GM21367 (cell line): Measurements from ENCODE around the gene NLRC5.
"Not testable (repeated sequence)": the region's sequence is repeated elsewhere in the genome, so short reads cannot be mapped to it uniquely, and the experiment has no call there.

ENCODE experiments used
- ATAC-seq: cut with Tn5 transposase; IDR thresholded peaks from one replicate; pipeline ENCODE4 v1.9.1; 2021; ENCODE audit not compliant: unreplicated experiment

NLRC5 gene

DNA sequence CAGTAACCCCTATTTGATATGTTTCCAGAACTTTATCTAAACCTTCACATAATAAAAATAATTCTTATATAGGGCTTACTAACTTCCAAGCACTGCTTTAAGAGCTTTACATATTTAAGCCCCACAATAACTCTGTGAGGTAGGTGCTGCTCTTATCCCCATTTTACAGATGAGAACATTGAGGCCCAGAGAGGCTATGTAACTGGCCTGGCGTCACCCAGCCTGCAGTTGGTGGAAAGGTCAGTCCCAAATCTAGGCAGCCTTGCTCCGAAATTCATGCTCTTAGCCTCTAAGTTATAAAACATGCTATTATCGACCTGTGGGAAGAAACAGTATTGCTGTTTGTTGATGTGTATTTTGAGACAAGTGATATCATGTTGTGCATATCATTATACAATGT lies 9.0 kb downstream of the NLRC5 start:
- no peak for ATAC-seq

DNA sequence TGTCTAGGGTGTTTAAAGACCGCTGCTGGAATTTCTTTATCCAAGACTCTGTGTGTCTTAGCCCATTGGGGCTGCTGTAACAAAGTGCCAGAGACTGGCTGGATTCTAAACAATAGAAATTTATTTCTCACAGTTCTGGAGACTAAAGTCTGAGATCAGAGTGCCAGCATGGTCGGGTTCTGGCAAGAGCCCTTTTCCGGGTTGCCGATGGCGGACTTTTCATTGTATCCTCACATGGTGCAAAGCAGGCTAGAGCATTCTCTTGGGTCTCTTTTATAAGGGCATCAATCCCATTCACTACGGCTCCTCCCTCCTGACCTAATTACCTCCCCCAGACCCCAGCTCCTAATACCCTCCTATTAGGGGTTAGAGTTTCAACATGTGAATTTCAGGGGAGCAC lies 9.5 kb downstream of the NLRC5 start:
- ATAC-seq: no peak

DNA sequence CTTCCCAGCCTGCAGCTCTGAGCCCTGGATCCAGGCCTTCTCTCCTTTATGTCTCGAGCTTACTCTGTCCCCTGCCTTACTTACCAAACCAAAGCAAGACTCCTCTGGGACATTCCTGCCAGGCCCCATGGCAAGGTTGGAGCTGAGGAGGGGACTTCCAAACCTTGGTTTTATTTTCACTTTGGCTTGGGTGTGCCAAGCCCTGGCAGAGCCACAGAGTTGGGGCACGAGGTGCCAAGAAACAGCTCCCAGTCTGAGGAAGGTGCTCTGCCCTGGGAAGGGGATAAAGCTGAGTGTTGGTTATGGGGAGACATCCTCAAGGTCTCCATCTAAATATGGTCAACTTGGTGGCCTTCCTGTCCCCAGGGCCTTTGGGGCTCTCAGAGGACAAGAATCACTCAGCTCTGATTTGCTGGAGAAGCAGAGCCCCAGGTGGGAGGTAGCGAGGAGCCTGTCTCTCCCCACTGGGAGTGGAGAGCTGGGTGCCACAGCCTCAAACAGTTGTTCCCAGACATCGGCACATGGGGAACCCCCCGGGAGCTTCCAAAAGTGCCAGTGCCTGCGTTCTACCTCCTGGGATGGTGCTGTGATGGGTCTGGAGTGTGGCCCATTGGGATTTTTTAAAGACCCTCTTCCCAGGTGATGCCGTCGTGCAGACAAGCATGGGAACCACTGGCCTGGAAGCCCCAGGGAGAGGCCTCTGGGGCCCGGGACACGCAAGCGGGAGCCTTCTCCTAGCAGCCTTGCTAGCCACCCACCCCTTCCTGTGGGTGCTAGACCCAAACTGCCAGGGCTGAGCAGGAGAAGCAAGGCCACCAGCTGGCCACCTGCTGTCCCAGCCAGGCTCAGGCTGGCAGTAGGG lies 10.3 kb downstream of the NLRC5 start:
- no peak for ATAC-seq

DNA sequence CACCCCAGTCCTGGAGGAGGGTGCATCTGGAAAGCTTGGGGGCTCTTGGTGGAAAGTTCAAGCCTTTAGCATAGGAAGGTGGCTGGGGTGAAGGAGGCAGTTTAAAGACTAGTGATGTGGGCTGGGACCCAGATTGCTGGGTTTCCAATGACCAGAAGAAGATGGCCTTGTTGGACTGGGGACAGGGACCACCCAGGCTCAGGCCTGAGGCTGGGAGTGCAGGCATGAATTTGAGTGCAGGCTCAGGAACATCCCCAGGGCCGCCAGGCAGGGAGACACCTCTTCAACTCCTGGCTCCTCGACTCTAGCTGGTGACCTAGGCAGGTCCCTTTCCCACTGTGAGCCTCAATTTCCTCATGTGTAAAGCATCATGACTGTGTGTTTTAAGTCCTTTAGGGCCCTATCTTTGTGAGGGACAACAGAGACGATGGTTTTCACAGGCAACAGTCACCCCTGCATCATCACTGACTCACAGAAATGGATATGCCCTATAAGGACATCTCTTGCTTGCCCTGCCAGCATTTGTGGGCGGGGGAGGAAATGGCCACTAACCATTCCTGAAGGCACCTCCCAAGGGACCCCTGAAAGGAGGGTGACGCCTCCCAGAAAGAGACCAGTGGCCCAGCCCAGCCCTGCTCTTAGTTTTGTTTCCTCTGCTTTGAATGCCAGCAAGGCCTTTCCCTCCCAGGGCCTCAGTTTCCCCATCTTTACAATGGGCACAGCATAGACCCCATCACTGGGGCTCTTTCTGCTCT lies 11.1 kb downstream of the NLRC5 start:
- no peak for ATAC-seq

DNA sequence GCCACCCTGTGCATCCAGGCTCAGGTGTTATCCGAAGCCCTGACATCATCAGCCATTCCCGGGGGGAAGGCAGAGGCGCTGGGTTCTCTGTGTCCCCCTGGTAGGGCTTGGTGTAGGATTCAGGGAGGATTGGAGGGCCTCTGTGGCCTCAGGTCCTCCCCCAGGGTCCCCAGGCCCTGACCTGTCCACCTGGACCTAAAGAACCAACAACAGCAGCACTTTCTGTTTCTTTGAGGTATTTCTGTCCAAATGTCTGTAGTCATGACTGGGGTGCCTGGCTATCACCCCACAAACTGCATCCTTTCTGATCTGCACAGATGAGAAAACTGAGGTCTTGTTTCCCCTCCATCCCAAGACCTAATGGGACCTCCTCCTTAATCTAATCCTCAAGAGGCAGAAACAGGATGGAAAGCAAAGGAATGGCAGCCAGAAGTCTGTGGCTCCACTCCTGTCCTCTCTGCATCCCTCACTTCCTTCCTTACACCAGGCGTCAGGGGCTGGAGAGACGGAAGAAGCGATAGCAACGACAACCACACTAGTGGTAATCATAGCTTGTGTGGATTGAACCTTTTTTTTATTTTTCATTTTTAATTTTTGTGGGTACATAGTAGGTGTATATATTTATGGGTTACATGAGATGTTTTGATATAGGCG lies 11.8 kb downstream of the NLRC5 start:
- ATAC-seq: no peak

DNA sequence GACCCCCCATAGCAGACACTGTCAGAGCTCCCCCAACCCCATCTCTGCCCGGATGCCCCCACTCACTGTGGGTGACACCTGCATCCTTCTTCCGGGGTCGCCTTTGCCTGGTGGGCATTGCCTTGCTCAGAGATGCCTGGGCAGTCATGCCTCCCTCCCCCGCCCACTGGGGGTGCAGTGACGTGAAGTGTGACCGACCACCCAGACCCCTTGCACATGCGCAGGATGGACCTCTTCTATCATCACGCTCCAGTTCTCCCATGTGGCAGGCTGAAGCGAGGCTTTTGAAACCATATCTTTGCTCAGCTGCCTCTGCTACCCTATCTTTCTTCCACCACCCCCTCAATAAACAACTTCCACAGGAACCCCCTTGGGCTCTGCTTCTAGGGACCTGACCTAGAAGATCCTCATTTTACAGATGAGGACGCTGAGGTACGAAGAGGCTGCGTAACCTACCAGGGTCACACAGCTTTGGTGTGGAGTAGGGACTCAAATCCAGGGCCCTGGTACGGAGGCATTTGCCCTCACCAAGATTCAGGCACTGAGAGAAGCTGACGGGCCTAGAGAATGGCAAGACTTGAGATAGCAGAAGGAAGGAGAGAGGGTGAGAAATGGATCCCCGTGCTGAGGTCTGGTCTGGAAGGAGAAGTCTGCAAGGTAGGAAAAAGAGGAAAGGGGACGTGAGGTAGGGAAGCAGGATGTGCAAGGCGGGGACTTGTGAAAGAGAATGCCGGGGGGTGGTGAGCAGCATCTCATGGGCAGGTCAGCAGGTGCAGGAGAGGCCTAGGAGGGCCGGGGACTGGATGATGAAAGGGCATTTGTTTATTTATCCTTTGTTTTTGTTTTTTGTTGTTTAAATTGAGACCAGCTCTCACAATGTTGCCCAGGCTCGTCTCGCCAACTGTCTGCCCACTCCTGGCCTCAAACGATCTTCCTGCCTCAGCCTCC lies 14.4 kb downstream of the NLRC5 start:
- ATAC-seq: no peak

DNA sequence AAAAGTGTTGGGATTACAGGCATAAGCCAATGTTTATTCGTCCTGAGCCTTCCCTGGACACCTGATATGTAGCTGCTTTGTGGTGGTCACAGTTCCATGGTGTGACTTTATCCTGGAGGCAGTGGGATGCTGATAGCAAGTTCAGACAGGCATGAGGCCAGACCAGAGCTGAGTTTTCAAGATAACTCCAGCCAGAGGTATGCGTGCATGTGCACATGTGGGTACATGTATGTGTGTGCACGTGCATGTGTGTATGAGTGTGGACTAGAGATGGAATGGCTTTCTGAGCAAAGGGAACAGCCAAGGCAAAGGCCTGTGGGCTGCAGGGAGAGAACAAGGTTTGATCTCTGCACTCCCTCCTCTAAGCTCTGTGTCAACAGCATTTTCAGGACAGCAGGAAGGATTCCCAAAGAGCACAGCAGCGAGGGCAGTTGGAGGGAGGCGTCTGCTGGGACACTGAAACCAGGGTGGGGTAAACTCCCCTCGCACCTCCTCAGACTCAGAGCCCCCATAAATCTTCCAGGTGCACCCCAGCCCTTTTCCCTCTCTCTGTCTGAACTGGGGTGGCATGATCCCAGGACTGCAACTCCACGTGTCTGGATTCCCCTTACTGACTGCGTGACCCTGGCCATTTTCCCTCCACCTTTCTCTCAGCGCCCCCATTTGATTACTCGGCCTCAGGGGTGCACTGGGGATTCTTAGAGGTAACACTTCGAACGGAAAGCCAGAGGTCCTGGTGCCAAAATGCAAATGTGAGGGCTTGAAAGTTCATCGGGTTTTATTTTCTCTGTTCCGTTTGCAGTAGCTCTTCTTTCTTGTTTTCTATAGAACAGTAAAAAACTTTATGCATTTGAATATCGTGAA lies 15.3 kb downstream of the NLRC5 start:
- ATAC-seq: no peak

DNA sequence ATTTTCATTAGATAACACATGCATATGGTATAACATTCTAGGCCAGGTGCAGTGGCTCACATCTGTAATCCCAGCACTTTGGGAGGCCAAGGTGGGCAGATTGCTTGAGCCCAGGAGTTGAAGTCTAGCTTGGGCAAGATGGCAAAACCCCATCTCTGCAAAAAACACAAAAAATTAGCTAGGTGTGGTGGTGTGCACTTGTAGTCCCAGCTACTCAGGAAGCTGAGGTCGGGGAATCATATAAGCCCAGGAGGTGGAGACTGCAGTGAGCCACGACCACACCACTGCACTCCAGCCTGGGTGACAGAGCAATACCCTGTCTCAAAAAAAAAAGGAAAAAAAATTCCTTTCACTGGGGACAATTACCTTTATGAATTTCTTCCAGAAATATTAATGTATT lies 16.2 kb downstream of the NLRC5 start:
- ATAC-seq: not testable (repeated sequence)

DNA sequence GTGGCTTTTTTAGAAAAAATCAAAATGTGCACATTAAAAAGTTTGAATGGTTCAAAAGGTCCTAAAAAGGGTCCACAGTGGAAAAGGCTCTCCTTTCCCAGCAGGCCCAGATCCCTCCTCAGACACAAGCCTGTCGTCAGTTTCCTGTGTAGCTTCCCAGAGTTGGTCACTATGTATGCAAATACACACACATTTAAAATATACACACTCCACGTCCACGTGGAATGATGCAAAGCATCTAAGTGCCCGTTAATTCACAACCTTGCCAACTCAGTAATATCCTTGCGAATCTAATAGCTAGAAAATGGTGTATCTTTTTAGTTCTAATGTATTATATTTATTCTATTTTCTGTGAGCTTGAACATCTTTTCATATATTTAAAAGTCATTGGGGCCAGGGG lies 17.7 kb downstream of the NLRC5 start:
- ATAC-seq: no peak

DNA sequence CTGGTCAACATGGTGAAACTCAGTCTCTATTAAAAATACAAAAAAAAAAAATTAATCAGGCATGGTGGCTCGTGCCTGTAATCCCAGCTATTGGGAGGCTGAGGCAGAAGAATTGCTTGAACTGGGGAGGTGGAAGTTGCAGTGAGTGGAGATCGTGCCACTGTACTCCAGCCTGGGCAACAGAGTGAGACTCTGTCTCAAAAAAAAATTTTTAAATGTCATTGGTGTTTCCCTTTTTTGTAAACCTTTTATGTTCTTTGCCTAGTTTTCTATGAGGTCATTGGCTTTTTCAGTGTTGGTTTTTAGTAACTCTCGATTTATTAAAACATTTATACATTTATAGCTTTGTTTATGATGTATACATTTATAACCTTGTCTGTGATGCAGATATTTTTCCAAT lies 18.2 kb downstream of the NLRC5 start:
- ATAC-seq: no peak

DNA sequence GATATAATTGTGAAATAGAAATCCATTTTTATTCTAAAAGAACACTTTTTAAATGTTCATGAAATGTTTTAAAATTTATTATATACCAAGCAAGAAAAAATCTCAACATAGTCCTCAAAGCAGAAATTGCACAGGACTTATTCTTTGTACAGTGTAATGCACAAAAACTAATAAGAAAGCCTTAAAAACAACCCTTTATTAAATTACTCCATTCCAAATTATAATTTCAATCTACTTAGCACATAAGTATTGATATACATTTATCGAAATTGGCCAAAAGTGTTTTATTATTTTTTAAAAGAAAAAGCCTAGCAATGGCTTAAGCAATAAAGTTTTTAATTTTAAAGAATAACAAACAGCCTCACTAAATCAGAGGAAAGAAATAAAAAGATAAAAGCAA lies 19.1 kb downstream of the NLRC5 start:
- ATAC-seq: no peak

DNA sequence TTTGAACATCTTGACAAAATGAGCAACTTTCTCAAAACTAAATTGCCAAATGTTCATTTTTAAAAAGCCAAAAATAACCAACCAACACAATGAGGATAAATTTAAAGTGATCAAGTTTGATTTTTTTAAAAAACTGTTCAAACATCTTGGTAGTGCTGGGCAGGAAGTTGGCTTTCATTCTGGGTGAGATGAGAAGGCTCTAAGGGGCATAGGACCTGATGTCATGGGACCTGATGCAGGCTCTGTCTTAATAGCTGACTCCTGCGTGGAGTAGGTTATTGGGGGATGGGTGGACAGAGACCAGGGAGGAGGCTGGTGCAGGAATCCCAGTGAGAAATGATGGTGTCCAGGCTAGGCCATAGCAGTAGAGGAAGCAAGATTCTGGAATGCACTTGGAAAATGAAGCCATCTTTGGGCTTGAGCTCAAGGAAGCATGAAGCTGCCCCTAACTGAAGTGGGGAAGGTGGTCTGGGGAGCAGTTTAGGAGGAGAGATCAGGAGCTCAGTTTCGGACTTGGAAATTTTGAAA lies 20.4 kb downstream of the NLRC5 start:
- no peak for ATAC-seq

DNA sequence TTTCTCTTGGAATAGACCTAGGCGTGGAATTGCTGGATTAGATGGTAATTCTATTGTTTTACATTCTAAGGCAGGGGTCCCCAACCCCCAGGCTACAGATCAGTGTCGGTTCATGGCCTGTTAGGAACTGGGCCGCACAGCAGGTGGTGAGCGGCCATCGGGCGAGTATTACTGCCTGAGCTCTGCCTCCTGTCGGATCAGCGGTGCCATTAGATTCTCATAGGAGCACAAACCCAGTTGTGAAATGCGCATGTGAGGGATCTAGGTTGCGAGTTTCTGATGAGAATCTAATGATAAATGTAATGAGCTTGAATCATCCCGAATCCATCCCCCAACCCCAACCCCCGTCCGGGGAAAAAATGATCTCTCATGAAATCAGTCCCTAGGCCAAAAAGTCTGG lies 23.0 kb downstream of the NLRC5 start:
- no peak for ATAC-seq

DNA sequence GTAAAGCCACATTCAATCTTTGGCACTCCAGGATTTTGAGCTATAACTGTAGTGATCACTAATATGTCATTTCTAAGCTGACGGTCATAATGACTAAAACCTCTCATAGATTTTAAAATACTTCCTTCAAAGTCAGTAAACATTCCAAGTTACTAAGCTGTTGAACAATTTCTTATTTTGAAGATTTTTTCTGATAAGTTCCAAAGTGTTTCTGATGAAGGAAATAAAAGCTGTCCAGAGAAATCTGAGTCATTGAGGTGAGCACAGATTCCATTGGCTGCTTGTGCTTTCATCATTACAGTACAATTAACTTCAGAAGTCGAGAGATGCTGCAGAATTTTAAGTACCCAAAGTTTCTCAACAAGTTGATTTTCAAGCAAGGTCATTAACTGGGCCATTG lies 23.9 kb downstream of the NLRC5 start:
- no peak for ATAC-seq

DNA sequence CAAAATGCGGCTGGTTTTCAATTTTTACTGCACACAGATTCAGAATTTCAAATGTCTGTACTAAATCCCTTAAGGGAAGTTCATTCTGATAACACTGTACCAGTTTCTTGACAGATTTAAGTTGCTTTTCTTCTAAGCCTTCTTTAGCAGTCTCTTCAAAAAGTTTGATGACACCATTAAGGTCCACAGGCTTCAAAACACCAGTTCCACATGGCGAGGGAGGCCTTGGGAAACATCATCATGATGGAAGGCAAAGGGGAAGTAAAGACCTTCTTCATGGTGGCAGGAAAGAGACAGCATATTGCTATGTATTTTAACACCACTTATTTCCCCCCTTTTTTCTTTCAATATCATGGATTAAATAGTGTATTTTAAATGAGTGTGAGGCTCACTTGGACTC lies 24.5 kb downstream of the NLRC5 start:
- ATAC-seq: no peak

DNA sequence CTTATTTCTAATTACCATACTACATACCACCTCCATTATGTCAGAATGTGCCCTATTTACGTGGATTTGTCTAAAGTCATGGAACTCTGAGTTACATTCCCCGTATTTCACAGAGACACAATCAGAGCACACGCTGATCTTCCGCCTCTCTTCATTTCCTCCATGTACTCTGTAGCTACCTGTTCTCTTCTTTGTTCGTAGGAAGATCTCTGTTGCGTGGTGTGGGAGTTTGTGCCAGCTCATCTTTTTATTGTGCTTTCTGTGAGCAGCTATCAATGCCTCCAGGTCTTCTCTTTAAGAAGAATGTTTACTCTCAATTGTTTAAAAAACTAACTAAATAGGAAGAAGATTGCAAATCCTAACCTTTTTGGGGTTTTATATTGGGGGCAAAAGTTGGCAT lies 26.9 kb downstream of the NLRC5 start:
- ATAC-seq: no peak

DNA sequence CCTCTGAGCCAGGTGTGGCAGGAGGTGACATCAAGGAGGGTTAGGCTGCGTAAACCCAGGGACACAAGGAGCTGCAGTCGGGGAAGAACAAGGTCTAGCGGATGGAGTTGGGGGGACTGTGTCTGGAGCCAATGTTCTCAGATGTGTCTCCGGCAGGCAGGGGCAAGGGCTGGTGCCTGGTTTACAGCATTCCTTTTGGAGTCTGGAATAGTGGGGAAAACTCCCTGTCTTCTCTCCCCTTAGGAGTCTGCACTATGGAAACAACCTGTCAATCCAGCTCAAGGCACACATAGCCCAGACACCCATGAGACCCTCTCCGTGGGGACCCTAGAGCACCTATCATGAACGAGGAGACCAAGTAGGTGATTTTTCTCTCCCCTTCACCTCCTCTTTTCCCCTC lies 27.5 kb downstream of the NLRC5 start:
- no peak for ATAC-seq

DNA sequence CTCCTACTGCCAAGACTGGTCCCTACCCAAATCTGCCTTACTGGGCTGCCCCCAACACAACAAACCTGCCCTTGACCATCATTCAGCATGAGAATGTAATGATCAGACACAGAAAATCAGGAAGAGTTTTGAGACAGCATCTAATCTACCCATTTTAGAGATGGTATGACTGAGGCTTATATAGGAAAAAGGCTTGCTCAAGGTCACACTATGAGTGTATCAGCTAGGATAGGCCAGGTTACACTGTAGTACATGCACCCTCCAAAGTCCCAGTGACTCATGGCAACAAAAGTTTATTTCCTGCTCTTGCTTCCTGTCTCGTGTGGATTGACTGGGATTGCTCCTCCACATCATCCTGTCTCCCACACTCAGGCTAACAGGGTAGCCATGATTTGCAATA lies 27.9 kb downstream of the NLRC5 start:
- ATAC-seq: no peak

DNA sequence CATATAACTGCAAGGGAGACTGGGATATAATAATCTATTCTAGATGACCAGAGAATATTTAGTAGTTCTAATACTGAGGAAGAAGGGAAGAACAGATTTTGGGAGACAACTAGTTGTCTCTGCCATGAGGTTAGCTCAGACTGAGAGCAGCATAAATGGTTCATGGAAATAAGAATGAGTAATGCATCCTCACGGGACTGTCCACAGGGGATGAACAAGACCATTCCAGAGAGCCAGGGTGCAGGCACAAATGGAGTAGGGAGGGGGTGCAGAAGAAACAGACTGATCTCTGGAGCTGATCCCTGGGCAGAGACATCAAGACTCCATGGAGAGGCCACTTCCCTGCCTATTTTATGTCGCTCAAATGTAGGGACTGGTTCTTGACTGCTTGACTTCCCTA lies 30.4 kb downstream of the NLRC5 start:
- no peak for ATAC-seq

DNA sequence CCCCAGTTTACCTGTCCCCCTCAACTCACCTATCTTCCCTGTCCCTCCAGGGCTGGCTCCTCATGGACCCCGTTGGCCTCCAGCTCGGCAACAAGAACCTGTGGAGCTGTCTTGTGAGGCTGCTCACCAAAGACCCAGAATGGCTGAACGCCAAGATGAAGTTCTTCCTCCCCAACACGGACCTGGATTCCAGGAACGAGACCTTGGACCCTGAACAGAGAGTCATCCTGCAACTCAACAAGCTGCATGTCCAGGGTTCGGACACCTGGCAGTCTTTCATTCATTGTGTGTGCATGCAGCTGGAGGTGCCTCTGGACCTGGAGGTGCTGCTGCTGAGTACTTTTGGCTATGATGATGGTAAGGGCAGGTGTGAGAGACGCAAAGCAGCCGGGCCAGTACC lies 31.3 kb downstream of the NLRC5 start:
- ATAC-seq: no peak
